Placental epithelial cell (primary cell): ENCODE data around the gene AMIGO3. TPM values are rescaled to one million over a fixed set of nuclear protein-coding genes. Genes with fewer than 3 reads are reported as not detected.

ENCODE experiments used
- small RNA-seq: library from RNA; depleted of rRNA; stranded (forward); fragments of <200 nt; gene quantifications from one replicate; pipeline ENCODE3, GENCODE V24; 2012
- total RNA-seq: library from RNA; depleted of rRNA; stranded (reverse); fragments of >200 nt; gene quantifications from 2 replicates; pipeline ENCODE4 v1.2.3, GENCODE V29; 2012

AMIGO3 gene
- total RNA-seq: 3.3 and 4.3 TPM in 2 replicates

DNA sequence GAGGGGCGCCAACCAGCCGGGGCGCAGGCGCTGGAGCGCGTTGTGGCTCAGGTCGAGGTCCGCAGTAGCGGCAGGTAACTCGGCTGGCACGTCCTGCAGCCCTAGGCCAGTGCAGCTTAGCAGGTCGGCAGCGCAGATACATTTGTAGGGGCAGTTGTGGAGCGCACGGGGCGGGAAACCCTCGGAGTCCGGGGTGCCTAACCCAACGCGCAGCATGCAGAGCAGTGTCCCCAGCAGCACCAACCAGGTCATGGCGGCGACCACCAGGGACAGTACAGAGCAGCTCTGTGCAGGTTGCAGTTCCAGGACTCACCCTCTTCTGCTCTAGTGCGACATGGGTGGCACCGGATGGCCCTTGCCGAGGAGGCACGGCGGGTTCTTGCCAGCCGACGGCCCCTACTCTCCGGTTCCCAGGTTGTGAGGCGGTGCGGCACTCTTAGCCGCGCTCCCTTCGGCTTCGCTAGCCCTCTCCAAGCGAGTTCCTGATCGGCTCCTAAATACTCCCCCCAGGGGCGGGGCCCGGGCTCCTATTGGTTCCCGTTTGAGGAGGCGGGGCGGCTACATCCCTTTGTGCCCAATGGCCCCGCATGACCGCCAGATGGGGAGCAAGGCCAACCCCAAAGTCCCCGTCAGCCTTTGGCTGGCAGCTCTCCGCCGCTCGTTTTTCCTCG, at the start of gene AMIGO3:
TSS of gene AMIGO3 (minus strand) at position 471 of the 671 bp plus-strand sequence. CDS start at position 252, 219 bp downstream.

DNA sequence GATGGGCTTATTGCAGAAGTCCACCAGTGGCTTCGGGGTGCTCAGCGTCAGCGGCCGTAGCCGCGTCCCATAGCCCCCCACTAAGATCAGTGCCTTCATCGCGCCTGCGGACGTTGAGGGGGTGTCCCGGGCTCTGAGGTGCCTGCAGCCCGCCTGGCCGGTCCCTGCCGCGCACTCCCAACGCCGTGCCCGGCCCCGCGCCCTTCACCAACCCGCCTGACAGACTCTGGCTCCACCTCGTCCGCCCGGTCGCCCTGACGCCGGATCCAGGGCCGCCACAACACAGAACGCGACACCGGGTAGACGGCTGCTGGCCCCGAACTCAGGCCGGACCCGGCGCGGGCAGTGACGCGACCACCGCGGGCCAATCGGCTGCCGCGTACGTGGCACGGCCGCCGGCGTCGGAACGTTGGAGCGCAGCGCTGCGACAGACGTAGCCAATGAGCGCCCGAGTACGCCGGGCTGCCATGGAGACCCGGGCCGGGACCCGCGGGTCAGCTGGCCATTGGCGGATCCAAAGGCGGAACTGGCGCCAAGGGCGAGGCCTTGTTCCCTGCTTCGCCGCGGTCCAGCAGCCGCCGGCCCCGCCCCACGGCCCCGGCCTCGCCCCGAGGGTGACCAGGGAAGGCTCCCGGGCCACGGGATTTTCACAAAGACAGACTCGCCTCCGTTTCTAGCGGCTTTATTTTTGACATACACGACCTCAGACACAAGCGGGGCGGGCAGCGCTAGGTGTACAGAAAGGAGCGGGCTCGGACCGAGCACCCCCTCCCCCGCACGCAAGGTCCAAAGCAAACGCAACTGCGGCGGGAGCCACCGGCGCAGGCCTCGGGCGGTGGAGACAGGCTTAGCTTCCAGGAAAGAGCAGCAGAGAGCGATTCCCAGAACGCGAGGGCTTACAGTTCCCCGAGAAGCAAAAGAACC, 4.4 kb upstream of the AMIGO3 start, which contains the start of gene GMPPB:
TSS of gene GMPPB (minus strand) at position 324 of the 924 bp plus-strand sequence. CDS start at position 99, 225 bp downstream.

GRCh38 chr3:49689046-49689907, 30.2 kb downstream of the AMIGO3 start, which contains the start of the genes MST1 and RNF123:
MST1 (minus strand) TSS chr3:49689474; CDS start chr3:49688691, 783 bp downstream.
RNF123 (plus strand) TSS chr3:49689557; CDS start chr3:49691166, 1,609 bp downstream.

DNA sequence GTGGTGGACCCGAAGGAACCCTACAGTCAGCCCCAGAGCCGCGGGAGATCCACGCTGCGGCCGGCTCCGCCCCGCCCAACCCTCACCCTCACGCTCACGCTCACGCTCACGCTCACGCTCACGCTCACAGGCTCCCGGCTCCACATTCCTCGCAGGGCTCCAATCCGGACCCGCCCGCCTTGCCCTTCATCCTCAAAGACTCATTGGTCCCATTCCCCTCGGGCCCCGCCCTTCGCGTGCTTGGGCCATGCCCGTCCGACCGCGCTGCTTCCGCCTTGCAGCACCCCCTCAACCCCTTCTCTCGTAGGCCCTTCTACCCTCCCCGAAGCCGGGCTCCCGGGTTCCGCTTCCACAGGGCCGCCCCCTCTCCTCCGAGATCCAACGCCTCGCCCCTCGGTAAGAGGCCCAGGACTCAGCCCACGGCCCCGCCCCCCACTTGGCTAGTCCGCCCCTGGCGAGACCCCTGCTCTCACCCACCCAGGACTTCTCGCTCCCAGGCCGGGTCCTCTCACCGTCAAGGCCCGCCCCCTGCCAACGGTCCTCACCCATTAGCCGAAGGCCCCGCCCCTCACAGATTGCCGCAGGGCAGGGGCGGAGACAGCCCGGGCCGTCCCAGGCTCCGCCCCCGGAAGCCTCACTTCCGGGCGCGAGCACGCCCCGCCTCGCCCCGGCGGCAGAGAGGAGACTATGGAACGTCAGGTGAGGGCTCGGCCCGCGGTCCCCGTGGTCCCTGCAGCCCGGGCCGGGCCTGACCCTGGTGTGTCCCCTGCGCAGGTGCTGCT, 45.6 kb downstream of the AMIGO3 start, which contains the start of gene APEH:
TSS of gene APEH (plus strand) at position 637 of the 782 bp plus-strand sequence. CDS start at position 688, 51 bp downstream.

Small RNA genes within 50 kb of the gene (small RNA-seq; reads per million reads assigned to genes)
- gene AMIGO3 (not detected), gene COX6CP14 (not detected)

Other genes starting within 250 kb of the AMIGO3 start
- 67.1 and 132 TPM in 2 replicates for gene DAG1, start 249.4 kb downstream of the AMIGO3 start, total RNA-seq
- under 0.01 and 0.11 TPM in 2 replicates for gene BSN, start 165.2 kb downstream of the AMIGO3 start, total RNA-seq
- 104 and 137 TPM in 2 replicates for gene APEH, start 45.3 kb downstream of the AMIGO3 start, total RNA-seq
- 9.4 and 33.4 TPM in 2 replicates for gene MST1, start 30.2 kb downstream of the AMIGO3 start, total RNA-seq
- 36.9 and 38.8 TPM in 2 replicates for gene RNF123, start 30.1 kb downstream of the AMIGO3 start, total RNA-seq
- gene GMPPB, start 4.3 kb upstream of the AMIGO3 start, total RNA-seq: 25.5 and 46.7 TPM in 2 replicates
- gene IP6K1, start 66.9 kb upstream of the AMIGO3 start, total RNA-seq: 31.4 and 42.1 TPM in 2 replicates
- gene CDHR4, start 80.2 kb upstream of the AMIGO3 start, total RNA-seq: 0.54 and 1.2 TPM in 2 replicates
- 1.8 and 2.0 TPM in 2 replicates for gene INKA1, start 83.6 kb upstream of the AMIGO3 start, total RNA-seq
- 0.76 and 2.7 TPM in 2 replicates for gene UBA7, start 94.3 kb upstream of the AMIGO3 start, total RNA-seq
- 2.5 and 2.7 TPM in 2 replicates for gene TRAIP, start 136.9 kb upstream of the AMIGO3 start, total RNA-seq
- not detected in 2 replicates for gene CAMKV, start 150.2 kb upstream of the AMIGO3 start, total RNA-seq
- gene MST1R, start 184.2 kb upstream of the AMIGO3 start, total RNA-seq: 0.79 and 2.1 TPM in 2 replicates
- gene MON1A, start 210.1 kb upstream of the AMIGO3 start, total RNA-seq: 5.5 and 10.0 TPM in 2 replicates
- gene RBM6, start 220.5 kb upstream of the AMIGO3 start, total RNA-seq: 38.0 and 56.1 TPM in 2 replicates